NCI-H1105 treated with DMSO at 0.1 percent for 48 hours (cell line): ENCODE results near the gene ZFYVE9.
A peak's percentile ranks its signal among the peaks of the same experiment; 100 is the strongest.
"Not testable (repeated sequence)": the region's sequence is repeated elsewhere in the genome, so short reads cannot be mapped to it uniquely, and the experiment has no call there.

Experiments used
- DNase-seq: peaks from one replicate; lab custom pipeline; 2025; lab: John Stamatoyannopoulos, UW

Gene ZFYVE9

GRCh38 chr1:52141513-52142219 is at the start of gene ZFYVE9:
Gene ZFYVE9 (plus strand): TSS chr1:52142089. CDS start chr1:52233207, 91,118 bp downstream.
- peak; percentile 81 for DNase-seq

- not testable (repeated sequence) for DNase-seq
These were observed 47.6 kb upstream of the ZFYVE9 start for GRCh38 chr1:52094300-52094699.

GRCh38 chr1:52096216-52096615 is 45.7 kb upstream of the ZFYVE9 start:
- no peak for DNase-seq

GRCh38 chr1:52098139-52098871 is 43.6 kb upstream of the ZFYVE9 start:
- no peak for DNase-seq

GRCh38 chr1:52102336-52103013 is 39.4 kb upstream of the ZFYVE9 start:
- no peak for DNase-seq

- DNase-seq, result no peak
These were observed 30.4 kb upstream of the ZFYVE9 start for GRCh38 chr1:52111492-52111891.

- DNase-seq, result no peak
These were observed 29.4 kb upstream of the ZFYVE9 start for GRCh38 chr1:52112489-52112888.

- no peak for DNase-seq
These were observed 22.4 kb upstream of the ZFYVE9 start for GRCh38 chr1:52119301-52120079.

GRCh38 chr1:52122384-52122783 is 19.5 kb upstream of the ZFYVE9 start:
- DNase-seq, result no peak

- no peak for DNase-seq
These were observed 18.3 kb upstream of the ZFYVE9 start for GRCh38 chr1:52123622-52124021.

GRCh38 chr1:52125736-52126359 is 16.0 kb upstream of the ZFYVE9 start:
- DNase-seq, result no peak

- DNase-seq, result peak; percentile 81
These were observed 14.4 kb upstream of the ZFYVE9 start for GRCh38 chr1:52127181-52128180.

- DNase-seq, result no peak
These were observed 1.9 kb upstream of the ZFYVE9 start for GRCh38 chr1:52139817-52140540.

GRCh38 chr1:52140633-52141512 is 1.0 kb upstream of the ZFYVE9 start:
- no peak for DNase-seq

GRCh38 chr1:52142220-52143183 is 613 bp downstream of the ZFYVE9 start:
- DNase-seq, result peak; percentile 59

- no peak for DNase-seq
These were observed 3.2 kb downstream of the ZFYVE9 start for GRCh38 chr1:52145137-52145536.

GRCh38 chr1:52150445-52150844 is 8.6 kb downstream of the ZFYVE9 start:
- not testable (repeated sequence) for DNase-seq
